H1 (cell line): Measurements from ENCODE around the gene CMTM3. TPM values are rescaled to one million over a fixed set of nuclear protein-coding genes. Genes with fewer than 3 reads are reported as not detected.

Experiments
- BACH1 ChIP-seq: IDR thresholded peaks from 2 replicates; pipeline ENCODE4 v1.6.1; 2012; ENCODE audit warnings: low read length, improper control_type of control experiment
- CEBPB ChIP-seq: IDR thresholded peaks from 2 replicates; pipeline ENCODE4 v1.6.1; 2012; ENCODE audit warnings: low read depth, low read length
- CHD1 ChIP-seq: IDR thresholded peaks from 2 replicates; pipeline ENCODE4 v1.6.1; 2012; ENCODE audit warnings: low read depth, low read length, improper control_type of control experiment
- GABPA ChIP-seq: IDR thresholded peaks from 2 replicates; pipeline ENCODE4 v1.6.1; 2011; ENCODE audit warnings: mild to moderate bottlenecking, low read length, moderate library complexity, borderline replicate concordance; ENCODE audit not compliant: insufficient read depth
- KDM1A ChIP-seq: fragments of 200-600, 300-600 bp; sonication (generic); IDR thresholded peaks from 2 replicates; pipeline ENCODE4 v1.7.1; 2016; ENCODE audit warnings: mild to moderate bottlenecking, low read length, borderline replicate concordance
- KDM4A ChIP-seq: IDR thresholded peaks from one replicate; pipeline ENCODE4 v1.7.1; 2012; ENCODE audit warnings: low read depth, mild to moderate bottlenecking, moderate library complexity, low read length, inconsistent platforms; ENCODE audit not compliant: severe bottlenecking
- POU5F1 ChIP-seq: IDR thresholded peaks from 2 replicates; pipeline ENCODE4 v1.6.1; 2011; ENCODE audit warnings: low read depth, mild to moderate bottlenecking, low read length, moderate library complexity
- SP1 ChIP-seq: IDR thresholded peaks from 2 replicates; pipeline ENCODE4 v1.6.1; 2011; ENCODE audit warnings: low read depth, low read length
- SP4 ChIP-seq: IDR thresholded peaks from 2 replicates; pipeline ENCODE4 v1.6.1; 2012; ENCODE audit warnings: low read length, inconsistent platforms
- polyA plus RNA-seq, 7 experiments: library from polyadenylated mRNA; depleted of rRNA in 3 of 7; stranded (reverse) in 5 of 7; unstranded in 2 of 7; fragments of >200 nt in 5 of 7; fragments of 200-250 nt in 2 of 7; gene quantifications; 1 replicate in 5 of 7; 2 replicates in 1 of 7; 4 replicates in 1 of 7; pipeline versions ENCODE4 v1.2.1 to v1.2.3, GENCODE V29; 2011 to 2013; ENCODE audit warnings: missing spikeins in 2 of 7, mixed read lengths in 2 of 7
- total RNA-seq: library from RNA; stranded (reverse); fragmentation: NEBNext Ultra II Directional; extraction: Animal tissue kit (Norgen Biotek cat#: 25700); gene quantifications from 2 replicates; pipeline ENCODE4 v1.2.1, GENCODE V29; 2021
- TF ChIP-seq, protein P1 (sequence below): fragments of 300-600 bp; sonication (generic); IDR thresholded peaks from 2 replicates; pipeline ENCODE4 v1.7.1; 2012; ENCODE audit warnings: low read length, moderate library complexity, mild to moderate bottlenecking, inconsistent platforms; ENCODE audit not compliant: insufficient replicate concordance
- TF ChIP-seq, protein P2 (sequence below): IDR thresholded peaks from 2 replicates; pipeline ENCODE4 v1.6.1; 2012; ENCODE audit warnings: inconsistent platforms

The CMTM3 gene
- total and polyA plus RNA-seq, 2 of the 8 experiments (the other 6 are each of a cell fraction or from before 2014, with no cell fraction given): 24.7 to 24.8 TPM

DNA sequence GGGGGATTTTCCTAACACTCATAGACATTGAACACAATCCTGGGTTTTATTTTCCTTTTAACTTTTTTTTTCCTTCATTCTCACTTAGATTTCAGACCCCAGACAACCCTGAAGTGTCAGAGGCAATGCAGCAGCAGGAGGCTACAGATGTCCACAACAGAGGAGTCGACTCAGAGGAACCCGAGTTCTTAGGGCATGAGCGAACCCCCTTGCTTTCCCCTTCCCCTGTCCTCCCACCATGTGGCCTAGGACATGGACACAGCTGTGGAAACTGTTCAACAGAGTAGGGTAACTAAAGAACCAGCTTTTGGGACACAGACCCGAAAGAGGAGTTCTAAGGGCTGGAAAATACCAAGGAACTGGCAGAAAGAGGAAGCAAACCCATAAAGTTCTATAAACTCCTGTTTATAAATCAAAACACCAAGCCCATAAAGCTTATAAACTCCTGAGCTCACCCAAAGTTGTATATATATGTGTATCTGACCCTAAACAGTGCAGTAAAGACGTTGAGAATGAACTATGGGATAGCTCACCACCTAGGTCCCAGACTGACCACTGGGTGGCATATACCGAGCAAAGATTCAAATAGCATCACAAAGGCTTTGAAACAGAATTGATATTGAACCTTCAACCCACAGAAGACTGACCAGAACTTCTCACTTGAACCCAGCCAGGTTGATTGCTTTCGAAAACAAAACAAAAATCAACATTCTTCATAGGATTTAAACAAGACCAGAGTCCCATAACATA lies 58.1 kb downstream of the CMTM3 start (continued):
- TF ChIP-seq, protein P1, sequence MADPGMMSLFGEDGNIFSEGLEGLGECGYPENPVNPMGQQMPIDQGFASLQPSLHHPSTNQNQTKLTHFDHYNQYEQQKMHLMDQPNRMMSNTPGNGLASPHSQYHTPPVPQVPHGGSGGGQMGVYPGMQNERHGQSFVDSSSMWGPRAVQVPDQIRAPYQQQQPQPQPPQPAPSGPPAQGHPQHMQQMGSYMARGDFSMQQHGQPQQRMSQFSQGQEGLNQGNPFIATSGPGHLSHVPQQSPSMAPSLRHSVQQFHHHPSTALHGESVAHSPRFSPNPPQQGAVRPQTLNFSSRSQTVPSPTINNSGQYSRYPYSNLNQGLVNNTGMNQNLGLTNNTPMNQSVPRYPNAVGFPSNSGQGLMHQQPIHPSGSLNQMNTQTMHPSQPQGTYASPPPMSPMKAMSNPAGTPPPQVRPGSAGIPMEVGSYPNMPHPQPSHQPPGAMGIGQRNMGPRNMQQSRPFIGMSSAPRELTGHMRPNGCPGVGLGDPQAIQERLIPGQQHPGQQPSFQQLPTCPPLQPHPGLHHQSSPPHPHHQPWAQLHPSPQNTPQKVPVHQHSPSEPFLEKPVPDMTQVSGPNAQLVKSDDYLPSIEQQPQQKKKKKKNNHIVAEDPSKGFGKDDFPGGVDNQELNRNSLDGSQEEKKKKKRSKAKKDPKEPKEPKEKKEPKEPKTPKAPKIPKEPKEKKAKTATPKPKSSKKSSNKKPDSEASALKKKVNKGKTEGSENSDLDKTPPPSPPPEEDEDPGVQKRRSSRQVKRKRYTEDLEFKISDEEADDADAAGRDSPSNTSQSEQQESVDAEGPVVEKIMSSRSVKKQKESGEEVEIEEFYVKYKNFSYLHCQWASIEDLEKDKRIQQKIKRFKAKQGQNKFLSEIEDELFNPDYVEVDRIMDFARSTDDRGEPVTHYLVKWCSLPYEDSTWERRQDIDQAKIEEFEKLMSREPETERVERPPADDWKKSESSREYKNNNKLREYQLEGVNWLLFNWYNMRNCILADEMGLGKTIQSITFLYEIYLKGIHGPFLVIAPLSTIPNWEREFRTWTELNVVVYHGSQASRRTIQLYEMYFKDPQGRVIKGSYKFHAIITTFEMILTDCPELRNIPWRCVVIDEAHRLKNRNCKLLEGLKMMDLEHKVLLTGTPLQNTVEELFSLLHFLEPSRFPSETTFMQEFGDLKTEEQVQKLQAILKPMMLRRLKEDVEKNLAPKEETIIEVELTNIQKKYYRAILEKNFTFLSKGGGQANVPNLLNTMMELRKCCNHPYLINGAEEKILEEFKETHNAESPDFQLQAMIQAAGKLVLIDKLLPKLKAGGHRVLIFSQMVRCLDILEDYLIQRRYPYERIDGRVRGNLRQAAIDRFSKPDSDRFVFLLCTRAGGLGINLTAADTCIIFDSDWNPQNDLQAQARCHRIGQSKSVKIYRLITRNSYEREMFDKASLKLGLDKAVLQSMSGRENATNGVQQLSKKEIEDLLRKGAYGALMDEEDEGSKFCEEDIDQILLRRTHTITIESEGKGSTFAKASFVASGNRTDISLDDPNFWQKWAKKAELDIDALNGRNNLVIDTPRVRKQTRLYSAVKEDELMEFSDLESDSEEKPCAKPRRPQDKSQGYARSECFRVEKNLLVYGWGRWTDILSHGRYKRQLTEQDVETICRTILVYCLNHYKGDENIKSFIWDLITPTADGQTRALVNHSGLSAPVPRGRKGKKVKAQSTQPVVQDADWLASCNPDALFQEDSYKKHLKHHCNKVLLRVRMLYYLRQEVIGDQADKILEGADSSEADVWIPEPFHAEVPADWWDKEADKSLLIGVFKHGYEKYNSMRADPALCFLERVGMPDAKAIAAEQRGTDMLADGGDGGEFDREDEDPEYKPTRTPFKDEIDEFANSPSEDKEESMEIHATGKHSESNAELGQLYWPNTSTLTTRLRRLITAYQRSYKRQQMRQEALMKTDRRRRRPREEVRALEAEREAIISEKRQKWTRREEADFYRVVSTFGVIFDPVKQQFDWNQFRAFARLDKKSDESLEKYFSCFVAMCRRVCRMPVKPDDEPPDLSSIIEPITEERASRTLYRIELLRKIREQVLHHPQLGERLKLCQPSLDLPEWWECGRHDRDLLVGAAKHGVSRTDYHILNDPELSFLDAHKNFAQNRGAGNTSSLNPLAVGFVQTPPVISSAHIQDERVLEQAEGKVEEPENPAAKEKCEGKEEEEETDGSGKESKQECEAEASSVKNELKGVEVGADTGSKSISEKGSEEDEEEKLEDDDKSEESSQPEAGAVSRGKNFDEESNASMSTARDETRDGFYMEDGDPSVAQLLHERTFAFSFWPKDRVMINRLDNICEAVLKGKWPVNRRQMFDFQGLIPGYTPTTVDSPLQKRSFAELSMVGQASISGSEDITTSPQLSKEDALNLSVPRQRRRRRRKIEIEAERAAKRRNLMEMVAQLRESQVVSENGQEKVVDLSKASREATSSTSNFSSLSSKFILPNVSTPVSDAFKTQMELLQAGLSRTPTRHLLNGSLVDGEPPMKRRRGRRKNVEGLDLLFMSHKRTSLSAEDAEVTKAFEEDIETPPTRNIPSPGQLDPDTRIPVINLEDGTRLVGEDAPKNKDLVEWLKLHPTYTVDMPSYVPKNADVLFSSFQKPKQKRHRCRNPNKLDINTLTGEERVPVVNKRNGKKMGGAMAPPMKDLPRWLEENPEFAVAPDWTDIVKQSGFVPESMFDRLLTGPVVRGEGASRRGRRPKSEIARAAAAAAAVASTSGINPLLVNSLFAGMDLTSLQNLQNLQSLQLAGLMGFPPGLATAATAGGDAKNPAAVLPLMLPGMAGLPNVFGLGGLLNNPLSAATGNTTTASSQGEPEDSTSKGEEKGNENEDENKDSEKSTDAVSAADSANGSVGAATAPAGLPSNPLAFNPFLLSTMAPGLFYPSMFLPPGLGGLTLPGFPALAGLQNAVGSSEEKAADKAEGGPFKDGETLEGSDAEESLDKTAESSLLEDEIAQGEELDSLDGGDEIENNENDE: no peak
- no peak for TF ChIP-seq CHD1
- no peak for TF ChIP-seq SP4
- no peak for TF ChIP-seq KDM4A
- no peak for TF ChIP-seq POU5F1
- TF ChIP-seq CEBPB: no peak
- no peak for TF ChIP-seq GABPA
- TF ChIP-seq KDM1A: no peak
- no peak for TF ChIP-seq BACH1
- TF ChIP-seq, protein P2, sequence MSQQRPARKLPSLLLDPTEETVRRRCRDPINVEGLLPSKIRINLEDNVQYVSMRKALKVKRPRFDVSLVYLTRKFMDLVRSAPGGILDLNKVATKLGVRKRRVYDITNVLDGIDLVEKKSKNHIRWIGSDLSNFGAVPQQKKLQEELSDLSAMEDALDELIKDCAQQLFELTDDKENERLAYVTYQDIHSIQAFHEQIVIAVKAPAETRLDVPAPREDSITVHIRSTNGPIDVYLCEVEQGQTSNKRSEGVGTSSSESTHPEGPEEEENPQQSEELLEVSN: no peak
- no peak for TF ChIP-seq SP1
